ENCODE results near the gene OCA2.

GRCh38 chr15:27906802-27907201 is 192.3 kb downstream of the OCA2 start:
- TF ChIP-seq, protein P1, sequence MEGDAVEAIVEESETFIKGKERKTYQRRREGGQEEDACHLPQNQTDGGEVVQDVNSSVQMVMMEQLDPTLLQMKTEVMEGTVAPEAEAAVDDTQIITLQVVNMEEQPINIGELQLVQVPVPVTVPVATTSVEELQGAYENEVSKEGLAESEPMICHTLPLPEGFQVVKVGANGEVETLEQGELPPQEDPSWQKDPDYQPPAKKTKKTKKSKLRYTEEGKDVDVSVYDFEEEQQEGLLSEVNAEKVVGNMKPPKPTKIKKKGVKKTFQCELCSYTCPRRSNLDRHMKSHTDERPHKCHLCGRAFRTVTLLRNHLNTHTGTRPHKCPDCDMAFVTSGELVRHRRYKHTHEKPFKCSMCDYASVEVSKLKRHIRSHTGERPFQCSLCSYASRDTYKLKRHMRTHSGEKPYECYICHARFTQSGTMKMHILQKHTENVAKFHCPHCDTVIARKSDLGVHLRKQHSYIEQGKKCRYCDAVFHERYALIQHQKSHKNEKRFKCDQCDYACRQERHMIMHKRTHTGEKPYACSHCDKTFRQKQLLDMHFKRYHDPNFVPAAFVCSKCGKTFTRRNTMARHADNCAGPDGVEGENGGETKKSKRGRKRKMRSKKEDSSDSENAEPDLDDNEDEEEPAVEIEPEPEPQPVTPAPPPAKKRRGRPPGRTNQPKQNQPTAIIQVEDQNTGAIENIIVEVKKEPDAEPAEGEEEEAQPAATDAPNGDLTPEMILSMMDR (IDR thresholded peaks at IDR 0.05; ENCODE audit: control extremely low read depth in 1 of 3, insufficient read depth in 1 of 3, low read depth in 1 of 3, low read length in 3 of 3) = no peak
- no peak for TF ChIP-seq ZNF274 (IDR thresholded peaks at IDR 0.05; ENCODE audit: borderline replicate concordance, extremely low read depth, low read length)
- TF ChIP-seq RNF2 (IDR thresholded peaks at IDR 0.05; ENCODE audit: borderline replicate concordance, low read depth, low read length, missing control alignments, poor library complexity, severe bottlenecking) = no peak
- no peak for TF ChIP-seq EP300 (IDR thresholded peaks at IDR 0.05; ENCODE audit: borderline replicate concordance in 1 of 2, low read depth in 2 of 2, low read length in 2 of 2)
- no peak for TF ChIP-seq KDM1A (IDR thresholded peaks at IDR 0.05; ENCODE audit: borderline replicate concordance, low read length)
- no peak for TF ChIP-seq TEAD4 (IDR thresholded peaks at IDR 0.05; ENCODE audit: low read depth, low read length)
- no peak for TF ChIP-seq BACH1 (IDR thresholded peaks at IDR 0.05; ENCODE audit: low read length)
- no peak for TF ChIP-seq HDAC6 (IDR thresholded peaks at IDR 0.05; ENCODE audit: low read depth, low read length)
- TF ChIP-seq CHD1 (IDR thresholded peaks at IDR 0.05; ENCODE audit: low read depth, low read length) = no peak
- TF ChIP-seq, protein P2, sequence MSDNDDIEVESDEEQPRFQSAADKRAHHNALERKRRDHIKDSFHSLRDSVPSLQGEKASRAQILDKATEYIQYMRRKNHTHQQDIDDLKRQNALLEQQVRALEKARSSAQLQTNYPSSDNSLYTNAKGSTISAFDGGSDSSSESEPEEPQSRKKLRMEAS (IDR thresholded peaks at IDR 0.05) = no peak
- TF ChIP-seq POU5F1 (IDR thresholded peaks at IDR 0.05; ENCODE audit: low read depth, low read length) = no peak
- no peak for TF ChIP-seq MAFK (IDR thresholded peaks at IDR 0.05; ENCODE audit: low read depth, low read length)

Measured in H1 (cell line).